Esophagus muscularis mucosa (tissue), 3 donors: ENCODE data around the gene GMEB2.

Experiments used
- CTCF ChIP-seq, 3 experiments: fragments of 200-600 bp in 2 of 3; fragments of 450-650 bp in 1 of 3; sonication (generic) in 2 of 3; IDR thresholded peaks; one replicate each; pipeline ENCODE4 v1.5.1; 2017 to 2019; ENCODE audit warnings: antibody characterized with exemption in 3 of 3, mild to moderate bottlenecking in 2 of 3, moderate library complexity in 1 of 3
- POLR2A ChIP-seq: fragments of 450-650 bp; IDR thresholded peaks from one replicate; pipeline ENCODE4 v1.6.1; 2017; ENCODE audit warnings: antibody characterized with exemption, moderate library complexity, mild to moderate bottlenecking, low read depth
- POLR2AphosphoS5 ChIP-seq, 2 donors: sonication (generic); formaldehyde crosslinking; IDR thresholded peaks; one replicate each; pipeline ENCODE4 v1.6.1; 2017; ENCODE audit warnings: antibody characterized with exemption in 2 of 2

- no peak for TF ChIP-seq POLR2AphosphoS5 (IDR thresholded peaks at IDR 0.05)
- no peak for TF ChIP-seq POLR2A
- TF ChIP-seq CTCF (IDR thresholded peaks at IDR 0.05) = no peak
These were observed 71.1 kb downstream of the GMEB2 start for GRCh38 chr20:63555661-63556381.
